A673 (cell line): ENCODE measurements around the gene TTC3. TPM values are rescaled to one million over a fixed set of nuclear protein-coding genes. Genes with fewer than 3 reads are reported as not detected.

ENCODE experiments used
- Bru-seq: library from RNA; stranded (reverse); fragments of 400-500 nt; gene quantifications from one replicate; lab custom pipeline; 2021; lab: Mats Ljungman, UMichigan
- BruChase-seq, 2 experiments: library from RNA; stranded (reverse); fragments of 400-500 nt; gene quantifications; one replicate each; lab custom pipeline; 2021; lab: Mats Ljungman, UMichigan
- BruUV-seq: library from RNA; stranded (reverse); fragments of 400-500 nt; replicated peaks from 2 replicates; lab custom pipeline; 2021; lab: Mats Ljungman, UMichigan
- CTCF ChIA-PET: fragments of 300-600 bp; sonication (Branson Sonifier 250); formaldehyde crosslinking; loops from one replicate; lab custom pipeline; 2022; ENCODE audit warnings: antibody characterized with exemption; lab: Charles Lee
- POLR2A ChIA-PET: fragments of 300-600 bp; sonication (Branson Sonifier 250); formaldehyde crosslinking; loops from one replicate; lab custom pipeline; 2022; ENCODE audit warnings: antibody characterized with exemption; ENCODE audit not compliant: low non-redundant PET; lab: Charles Lee
- DNase-seq: peaks from one replicate; pipeline ENCODE4 v3.0.0-alpha.2; 2015; ENCODE audit warnings: low spot score
- H3K27ac ChIP-seq: fragments of 200-600 bp; sonication (generic); 2 replicates; pipeline ENCODE4 v1.5.1; 2016; ENCODE audit warnings: mixed run types, low read depth, mild to moderate bottlenecking, mixed read lengths, antibody characterized with exemption, low read length; ENCODE audit not compliant: poor library complexity, severe bottlenecking
- H3K27me3 ChIP-seq: fragments of 200-600 bp; sonication (generic); replicated peaks from 2 replicates; pipeline ENCODE4 v1.6.1; 2017; ENCODE audit warnings: mixed run types, low read depth, mild to moderate bottlenecking, mixed read lengths, antibody characterized with exemption, low read length; ENCODE audit not compliant: insufficient read depth, poor library complexity
- H3K36me3 ChIP-seq: fragments of 200-600 bp; sonication (generic); 2 replicates; pipeline ENCODE4 v1.6.1; 2016; ENCODE audit warnings: mixed run types, mild to moderate bottlenecking, mixed read lengths, antibody characterized with exemption, low read length; ENCODE audit not compliant: insufficient read depth, poor library complexity, severe bottlenecking
- H3K4me1 ChIP-seq: fragments of 200-600 bp; sonication (generic); 2 replicates; pipeline ENCODE4 v1.6.1; 2017; ENCODE audit warnings: mixed run types, mild to moderate bottlenecking, mixed read lengths, antibody characterized with exemption, low read length; ENCODE audit not compliant: insufficient read depth, poor library complexity, severe bottlenecking
- H3K4me3 ChIP-seq: fragments of 200-600 bp; sonication (generic); 2 replicates; pipeline ENCODE4 v1.5.1; 2016; ENCODE audit warnings: low read depth, mixed run types, mild to moderate bottlenecking, mixed read lengths, low read length; ENCODE audit not compliant: poor library complexity, severe bottlenecking
- H3K9me3 ChIP-seq: fragments of 200-600 bp; sonication (generic); 2 replicates; pipeline ENCODE4 v1.6.1; 2016; ENCODE audit warnings: mixed run types, low read depth, mild to moderate bottlenecking, mixed read lengths, antibody characterized with exemption, low read length; ENCODE audit not compliant: poor library complexity, severe bottlenecking
- EZH2 ChIP-seq: fragments of 200-600 bp; sonication (generic); IDR thresholded peaks from 2 replicates; pipeline ENCODE4 v1.6.1; 2017; ENCODE audit warnings: borderline replicate concordance, low read depth, mild to moderate bottlenecking, mixed read lengths, antibody characterized with exemption, low read length; ENCODE audit not compliant: poor library complexity, severe bottlenecking
- intact Hi-C: fragments of 100-400 bp; cut with micrococcal nuclease; formaldehyde crosslinking; loops from one replicate; pipeline ENCODE4 v1.10.0; 2022; ENCODE audit not compliant: unreplicated experiment
- long read RNA-seq: library from polyadenylated mRNA; stranded (forward); transcript quantifications from one replicate; pipeline ENCODE4 v2.0.0, GENCODE V29; 2022
- total RNA-seq: library from RNA; stranded (reverse); gene quantifications from 2 replicates; pipeline ENCODE4 v1.2.3, GENCODE V29; 2021
- TF ChIP-seq, protein P1 (sequence below): fragments of 300-800, 200-600 bp; sonication (generic); conservative IDR thresholded peaks from 2 replicates; pipeline ENCODE4 v1.5.1; 2017; ENCODE audit warnings: low read depth, mild to moderate bottlenecking, antibody characterized with exemption, low read length, moderate library complexity, mixed read lengths

Gene TTC3, protein sequence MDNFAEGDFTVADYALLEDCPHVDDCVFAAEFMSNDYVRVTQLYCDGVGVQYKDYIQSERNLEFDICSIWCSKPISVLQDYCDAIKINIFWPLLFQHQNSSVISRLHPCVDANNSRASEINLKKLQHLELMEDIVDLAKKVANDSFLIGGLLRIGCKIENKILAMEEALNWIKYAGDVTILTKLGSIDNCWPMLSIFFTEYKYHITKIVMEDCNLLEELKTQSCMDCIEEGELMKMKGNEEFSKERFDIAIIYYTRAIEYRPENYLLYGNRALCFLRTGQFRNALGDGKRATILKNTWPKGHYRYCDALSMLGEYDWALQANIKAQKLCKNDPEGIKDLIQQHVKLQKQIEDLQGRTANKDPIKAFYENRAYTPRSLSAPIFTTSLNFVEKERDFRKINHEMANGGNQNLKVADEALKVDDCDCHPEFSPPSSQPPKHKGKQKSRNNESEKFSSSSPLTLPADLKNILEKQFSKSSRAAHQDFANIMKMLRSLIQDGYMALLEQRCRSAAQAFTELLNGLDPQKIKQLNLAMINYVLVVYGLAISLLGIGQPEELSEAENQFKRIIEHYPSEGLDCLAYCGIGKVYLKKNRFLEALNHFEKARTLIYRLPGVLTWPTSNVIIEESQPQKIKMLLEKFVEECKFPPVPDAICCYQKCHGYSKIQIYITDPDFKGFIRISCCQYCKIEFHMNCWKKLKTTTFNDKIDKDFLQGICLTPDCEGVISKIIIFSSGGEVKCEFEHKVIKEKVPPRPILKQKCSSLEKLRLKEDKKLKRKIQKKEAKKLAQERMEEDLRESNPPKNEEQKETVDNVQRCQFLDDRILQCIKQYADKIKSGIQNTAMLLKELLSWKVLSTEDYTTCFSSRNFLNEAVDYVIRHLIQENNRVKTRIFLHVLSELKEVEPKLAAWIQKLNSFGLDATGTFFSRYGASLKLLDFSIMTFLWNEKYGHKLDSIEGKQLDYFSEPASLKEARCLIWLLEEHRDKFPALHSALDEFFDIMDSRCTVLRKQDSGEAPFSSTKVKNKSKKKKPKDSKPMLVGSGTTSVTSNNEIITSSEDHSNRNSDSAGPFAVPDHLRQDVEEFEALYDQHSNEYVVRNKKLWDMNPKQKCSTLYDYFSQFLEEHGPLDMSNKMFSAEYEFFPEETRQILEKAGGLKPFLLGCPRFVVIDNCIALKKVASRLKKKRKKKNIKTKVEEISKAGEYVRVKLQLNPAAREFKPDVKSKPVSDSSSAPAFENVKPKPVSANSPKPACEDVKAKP (N-terminal part only)
- total RNA-seq (137 and 140 TPM in 2 replicates), Bru-seq, nascent RNA (percentile 91 among the genes with signal in this experiment), BruChase-seq, experiment 1, labeled RNA remaining after a 2-hour chase (percentile 95 among the genes with signal in this experiment), BruChase-seq, experiment 2, labeled RNA remaining after a 6-hour chase (percentile 96 among the genes with signal in this experiment)
- long read RNA-seq, full-length matches to known transcripts, result 2 of 124 reads
- long read RNA-seq, partial matches to known transcripts, result 62 of 124 reads
- long read RNA-seq, other reads (novel, unspliced or antisense), result 60 of 124 reads

DNA sequence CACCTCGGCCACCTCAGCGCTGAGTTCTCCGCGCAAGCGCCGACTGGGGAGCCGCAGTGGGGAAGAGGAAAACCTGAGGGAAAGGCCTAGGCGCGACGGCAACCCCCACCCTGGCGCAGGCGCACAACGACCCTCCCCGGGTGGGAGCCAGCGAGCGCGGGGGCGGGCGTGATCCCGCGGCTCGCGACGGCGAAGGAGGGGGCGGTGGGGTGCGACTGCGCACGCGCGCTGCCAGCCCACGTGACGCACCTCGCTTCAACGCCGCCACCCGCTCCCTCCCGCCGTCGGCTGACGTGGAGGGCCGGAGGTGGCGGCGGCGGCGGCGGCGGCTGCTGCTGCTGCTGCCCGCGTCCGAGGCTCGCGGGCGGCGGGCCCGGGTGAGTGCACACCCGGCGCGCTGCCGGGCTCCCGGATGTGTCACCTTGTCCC, at the start of gene TTC3, which contains the start of gene PIGP:
TTC3 (plus strand) TSS at position 267 of the 429 bp plus-strand sequence. CDS start 14,004 bp downstream, outside the sequence.
PIGP (minus strand) TSS at position 84 of the 429 bp plus-strand sequence. CDS start 556 bp downstream, outside the sequence.
- Histone ChIP-seq H3K36me3 (peaks cover 15% of the 10 kb centered on the region), H3K27ac (peak within 1 kb of the TSS; percentile 93), H3K27me3 (no peaks in the 10 kb centered on the region), H3K4me1 (peaks cover 21% of the 10 kb centered on the region), H3K4me3 (peak within 1 kb of the TSS; percentile 81), H3K9me3 (peaks cover 6% of the 10 kb centered on the region)
- TF ChIP-seq, protein P1, sequence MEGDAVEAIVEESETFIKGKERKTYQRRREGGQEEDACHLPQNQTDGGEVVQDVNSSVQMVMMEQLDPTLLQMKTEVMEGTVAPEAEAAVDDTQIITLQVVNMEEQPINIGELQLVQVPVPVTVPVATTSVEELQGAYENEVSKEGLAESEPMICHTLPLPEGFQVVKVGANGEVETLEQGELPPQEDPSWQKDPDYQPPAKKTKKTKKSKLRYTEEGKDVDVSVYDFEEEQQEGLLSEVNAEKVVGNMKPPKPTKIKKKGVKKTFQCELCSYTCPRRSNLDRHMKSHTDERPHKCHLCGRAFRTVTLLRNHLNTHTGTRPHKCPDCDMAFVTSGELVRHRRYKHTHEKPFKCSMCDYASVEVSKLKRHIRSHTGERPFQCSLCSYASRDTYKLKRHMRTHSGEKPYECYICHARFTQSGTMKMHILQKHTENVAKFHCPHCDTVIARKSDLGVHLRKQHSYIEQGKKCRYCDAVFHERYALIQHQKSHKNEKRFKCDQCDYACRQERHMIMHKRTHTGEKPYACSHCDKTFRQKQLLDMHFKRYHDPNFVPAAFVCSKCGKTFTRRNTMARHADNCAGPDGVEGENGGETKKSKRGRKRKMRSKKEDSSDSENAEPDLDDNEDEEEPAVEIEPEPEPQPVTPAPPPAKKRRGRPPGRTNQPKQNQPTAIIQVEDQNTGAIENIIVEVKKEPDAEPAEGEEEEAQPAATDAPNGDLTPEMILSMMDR, result no peak
- TF ChIP-seq EZH2, result no peak
- no TSS peak for BruUV-seq
- intact Hi-C loops, result no loop called here
- peak; percentile 97 for DNase-seq
- CTCF ChIA-PET, result no interaction called here
- POLR2A ChIA-PET, result no interaction called here

DNA sequence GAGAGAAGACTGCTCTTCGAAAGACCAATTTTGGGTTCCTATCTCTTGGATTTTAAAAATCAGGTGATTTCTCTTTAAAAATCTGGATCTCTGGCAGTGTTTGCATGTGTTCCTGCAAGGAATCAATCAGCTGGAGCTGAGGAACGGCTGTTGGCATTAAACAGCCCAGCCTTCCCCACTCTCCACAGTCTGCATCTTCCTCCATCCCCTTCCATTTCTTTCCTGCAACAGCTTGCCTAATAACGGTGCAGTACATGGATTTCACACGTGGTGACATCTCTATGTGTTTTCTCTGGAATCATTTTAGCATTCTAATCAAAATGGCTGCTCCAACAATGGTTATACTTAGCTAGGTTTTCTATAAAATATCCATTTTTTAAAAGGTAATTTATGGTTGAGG, 46.6 kb upstream of the TTC3 start:
- TF ChIP-seq, protein P1, result no peak
- TF ChIP-seq EZH2, result no peak
- H3K36me3 ChIP-seq, result no peaks in the 10 kb centered on the region
- no TSS peak for BruUV-seq
- H3K27me3 ChIP-seq, result no peaks in the 10 kb centered on the region
- CTCF ChIA-PET, result no interaction called here
- no peaks in the 10 kb centered on the region for H3K4me1 ChIP-seq
- intact Hi-C loops, result no loop called here
- H3K27ac ChIP-seq, result no peak overlapping the region
- no peak for DNase-seq
- POLR2A ChIA-PET, result no interaction called here
- no peaks in the 10 kb centered on the region for H3K9me3 ChIP-seq
- no peak overlapping the region for H3K4me3 ChIP-seq
